GM12892 (cell line): ENCODE measurements around the gene KIFC3.

Experiments
- POLR2A ChIP-seq: IDR thresholded peaks from 2 replicates; pipeline ENCODE4 v1.6.1; 2011; ENCODE audit warnings: low read depth, low read length, control low read depth
- POLR2AphosphoS5 ChIP-seq: IDR thresholded peaks from 2 replicates; pipeline ENCODE4 v1.6.1; 2011; ENCODE audit warnings: low read depth, low read length, control low read depth

- no peak for TF ChIP-seq POLR2A
- no peak for TF ChIP-seq POLR2AphosphoS5
Measured at GRCh38 chr16:57802341-57803133, at the start of gene KIFC3.
